Activated T-helper 1 cell treated with anti-CD3 and anti-CD28 coated beads, Interleukin-2, amount 50 U/mL, for 16 hours (primary cell): ENCODE measurements around the gene CSMD2.
"Not testable (repeated sequence)": the region's sequence is repeated elsewhere in the genome, so short reads cannot be mapped to it uniquely, and the experiment has no call there.

Experiments used
- DNase-seq, 2 donors: peaks; one replicate each; pipeline ENCODE4 v3.0.0-alpha.2; 2020; ENCODE audit warnings: low read depth in 1 of 2, low spot score in 1 of 2

Gene CSMD2

GRCh38 chr1:34113362-34113761 is 51.7 kb downstream of the CSMD2 start:
- DNase-seq = no peak

GRCh38 chr1:34108711-34109110 is 56.3 kb downstream of the CSMD2 start:
- no peak for DNase-seq

GRCh38 chr1:34108269-34108668 is 56.8 kb downstream of the CSMD2 start:
- no peak for DNase-seq

- no peak for DNase-seq
Observed at GRCh38 chr1:34101151-34101550, 63.9 kb downstream of the CSMD2 start.

GRCh38 chr1:34100332-34100731 is 64.7 kb downstream of the CSMD2 start:
- DNase-seq = no peak

GRCh38 chr1:34092399-34092798 is 72.6 kb downstream of the CSMD2 start:
- not testable (repeated sequence) for DNase-seq

GRCh38 chr1:34089731-34090130 is 75.3 kb downstream of the CSMD2 start:
- DNase-seq = no peak

GRCh38 chr1:34087986-34088385 is 77.0 kb downstream of the CSMD2 start:
- no peak for DNase-seq

GRCh38 chr1:34086561-34086960 is 78.5 kb downstream of the CSMD2 start:
- no peak for DNase-seq

- DNase-seq = no peak
Observed at GRCh38 chr1:34083974-34084373, 81.1 kb downstream of the CSMD2 start.

GRCh38 chr1:34082085-34082670 is 82.9 kb downstream of the CSMD2 start:
- not testable (repeated sequence) for DNase-seq

GRCh38 chr1:34078383-34078782 is 86.6 kb downstream of the CSMD2 start:
- DNase-seq = no peak

GRCh38 chr1:34075576-34075975 is 89.5 kb downstream of the CSMD2 start:
- DNase-seq = no peak

- DNase-seq = no peak
Observed at GRCh38 chr1:34073028-34073695, 91.9 kb downstream of the CSMD2 start.

- DNase-seq = no peak
Observed at GRCh38 chr1:34070201-34070836, 94.7 kb downstream of the CSMD2 start.

GRCh38 chr1:34066981-34067603 is 97.9 kb downstream of the CSMD2 start:
- no peak for DNase-seq

- no peak for DNase-seq
Observed at GRCh38 chr1:34066166-34066565, 98.9 kb downstream of the CSMD2 start.

- no peak for DNase-seq
Observed at GRCh38 chr1:34065498-34065897, 99.5 kb downstream of the CSMD2 start.

GRCh38 chr1:34060901-34061415 is 104.1 kb downstream of the CSMD2 start:
- DNase-seq = no peak

- DNase-seq = no peak
Observed at GRCh38 chr1:34060187-34060730, 104.8 kb downstream of the CSMD2 start.

GRCh38 chr1:34057347-34058130 is 107.5 kb downstream of the CSMD2 start:
- no peak for DNase-seq
